Trophoblast cell (in vitro differentiated cells and primary cell): ENCODE data around the gene UBXN1.

Source experiments
- DNase-seq, 2 donors: peaks; one replicate each; pipeline ENCODE4 v3.0.0-alpha.2; 2016
- H2AFZ ChIP-seq: 2 replicates; pipeline ENCODE4 v1.6.1; 2013; ENCODE audit warnings: low read length, moderate library complexity, mild to moderate bottlenecking; ENCODE audit not compliant: insufficient read depth, poor library complexity
- H2AK5ac ChIP-seq: 2 replicates; pipeline ENCODE4 v1.6.1; 2013; ENCODE audit warnings: mild to moderate bottlenecking, low read length
- H2BK120ac ChIP-seq: 2 replicates; pipeline ENCODE4 v1.6.1; 2013; ENCODE audit warnings: low read length, mild to moderate bottlenecking, moderate library complexity; ENCODE audit not compliant: insufficient read depth, poor library complexity
- H2BK12ac ChIP-seq: 2 replicates; pipeline ENCODE4 v1.6.1; 2013; ENCODE audit warnings: mild to moderate bottlenecking, low read length, moderate library complexity
- H2BK5ac ChIP-seq: 2 replicates; pipeline ENCODE4 v1.6.1; 2013; ENCODE audit warnings: low read length, low read depth, moderate library complexity, mild to moderate bottlenecking; ENCODE audit not compliant: poor library complexity
- H3K14ac ChIP-seq: 2 replicates; pipeline ENCODE4 v1.6.1; 2013; ENCODE audit warnings: mild to moderate bottlenecking, low read length
- H3K18ac ChIP-seq: 2 replicates; pipeline ENCODE4 v1.6.1; 2013; ENCODE audit warnings: mild to moderate bottlenecking, low read length
- H3K23ac ChIP-seq: 2 replicates; pipeline ENCODE4 v1.6.1; 2013; ENCODE audit warnings: low read length
- H3K27ac ChIP-seq: 2 replicates; pipeline ENCODE4 v1.5.1; 2013; ENCODE audit warnings: low read depth, mild to moderate bottlenecking, inconsistent platforms, low read length, moderate library complexity
- H3K27me3 ChIP-seq: 2 replicates; pipeline ENCODE4 v1.6.1; 2013; ENCODE audit warnings: inconsistent platforms, mild to moderate bottlenecking, low read length, moderate library complexity; ENCODE audit not compliant: insufficient read depth
- H3K36me3 ChIP-seq, 2 experiments: 1 replicate in 1 of 2; 2 replicates in 1 of 2; pipeline ENCODE4 v1.6.1; 2013; ENCODE audit warnings: low read length in 2 of 2, mild to moderate bottlenecking in 2 of 2, moderate library complexity in 1 of 2; ENCODE audit not compliant: insufficient read depth in 2 of 2, control insufficient read depth in 1 of 2
- H3K4ac ChIP-seq: 2 replicates; pipeline ENCODE4 v1.6.1; 2013; ENCODE audit warnings: low read depth, mild to moderate bottlenecking, low read length, moderate library complexity
- H3K4me1 ChIP-seq, 2 experiments: 1 replicate in 1 of 2; 2 replicates in 1 of 2; pipeline ENCODE4 v1.6.1; 2013; ENCODE audit warnings: low read length in 2 of 2, mild to moderate bottlenecking in 2 of 2, moderate library complexity in 1 of 2; ENCODE audit not compliant: insufficient read depth in 2 of 2, control insufficient read depth in 1 of 2
- H3K4me2 ChIP-seq: 2 replicates; pipeline ENCODE4 v1.6.1; 2013; ENCODE audit warnings: inconsistent platforms, mild to moderate bottlenecking, low read length, moderate library complexity
- H3K4me3 ChIP-seq: 2 replicates; pipeline ENCODE4 v1.5.1; 2013; ENCODE audit warnings: mild to moderate bottlenecking, low read depth, low read length, inconsistent platforms
- H3K79me1 ChIP-seq: one replicate; pipeline ENCODE4 v1.6.1; 2013; ENCODE audit warnings: low read length
- H3K79me2 ChIP-seq: 2 replicates; pipeline ENCODE4 v1.6.1; 2013; ENCODE audit warnings: low read length, mild to moderate bottlenecking; ENCODE audit not compliant: control insufficient read depth, insufficient read depth, poor library complexity
- H3K9ac ChIP-seq: 2 replicates; pipeline ENCODE4 v1.6.1; 2013; ENCODE audit warnings: mild to moderate bottlenecking, low read length
- H3K9me3 ChIP-seq: 2 replicates; pipeline ENCODE4 v1.6.1; 2013; ENCODE audit warnings: low read depth, mild to moderate bottlenecking, control low read depth, inconsistent platforms, low read length; ENCODE audit not compliant: insufficient read depth
- H4K12ac ChIP-seq: 2 replicates; pipeline ENCODE4 v1.6.1; 2013; ENCODE audit warnings: low read depth, mild to moderate bottlenecking, low read length, moderate library complexity
- H4K8ac ChIP-seq: 2 replicates; pipeline ENCODE4 v1.6.1; 2013; ENCODE audit warnings: low read depth, mild to moderate bottlenecking, low read length, moderate library complexity
- H4K91ac ChIP-seq: one replicate; pipeline ENCODE4 v1.6.1; 2013; ENCODE audit warnings: low read depth, mild to moderate bottlenecking, low read length, moderate library complexity
- WGBS: extraction: QIAGEN DNeasy Blood & Tissue Kit; methylation state at CpG from one replicate; pipeline ENCODE4 v1.1.7; 2013; ENCODE audit warnings: missing lambda C conversion rate; ENCODE audit not compliant: insufficient read length, insufficient coverage; ENCODE audit errors: extremely low coverage; 5-methylcytosine and 5-hydroxymethylcytosine counted together

Gene UBXN1

GRCh38 chr11:62646825-62647608 lies 31.9 kb downstream of the UBXN1 start:
- Histone ChIP-seq H2AK5ac (no peak overlapping the region), H4K91ac (no peak overlapping the region), H3K4me1 (peaks cover 8 to 9% of the 10 kb centered on the region in 2 experiments), H3K27me3 (no peaks in the 10 kb centered on the region), H3K9me3 (no peaks in the 10 kb centered on the region), H3K4ac (no peak overlapping the region), H2BK12ac (no peak overlapping the region), H2BK120ac (no peak overlapping the region), H4K8ac (no peak overlapping the region), H3K4me2 (peak overlapping the region; percentile 33), H2BK5ac (no peak overlapping the region), H3K79me1 (peaks cover 7% of the 10 kb centered on the region), H3K23ac (no peak overlapping the region), H4K12ac (no peak overlapping the region), H2AFZ (no peak overlapping the region), H3K9ac (no peak overlapping the region), H3K79me2 (peaks cover 9% of the 10 kb centered on the region), H3K14ac (no peak overlapping the region), H3K27ac (no peak overlapping the region), H3K36me3 (peaks cover 30 to 35% of the 10 kb centered on the region in 2 experiments), H3K18ac (no peak overlapping the region), H3K4me3 (no peak overlapping the region)
- WGBS, result no CpG with 5 or more reads among the region's 32 CpGs
- DNase-seq, result no peak

- Histone ChIP-seq H3K4me1 (peaks cover 8 to 9% of the 10 kb centered on the region in 2 experiments), H3K9me3 (no peaks in the 10 kb centered on the region), H3K14ac (peak within 1 kb of the TSS; percentile 23), H2BK5ac (peak within 1 kb of the TSS; percentile 63), H3K4me2 (peak within 1 kb of the TSS; percentile 62), H3K27me3 (no peaks in the 10 kb centered on the region), H2AFZ (peak within 1 kb of the TSS; percentile 62), H2BK120ac (peak within 1 kb of the TSS; percentile 86), H3K9ac (peak within 1 kb of the TSS; percentile 97), H3K27ac (peak within 1 kb of the TSS; percentile 89), H2AK5ac (peak within 1 kb of the TSS; percentile 1), H3K4me3 (peak within 1 kb of the TSS; percentile 86), H3K79me2 (peaks cover 9% of the 10 kb centered on the region), H2BK12ac (no peak within 1 kb of the TSS), H4K12ac (peak within 1 kb of the TSS; percentile 78), H3K79me1 (peaks cover 7% of the 10 kb centered on the region), H3K18ac (peak within 1 kb of the TSS; percentile 75), H3K36me3 (peaks cover 30 to 35% of the 10 kb centered on the region in 2 experiments), H3K4ac (peak within 1 kb of the TSS; percentile 73), H4K8ac (peak within 1 kb of the TSS; percentile 94), H3K23ac (no peak within 1 kb of the TSS), H4K91ac (peak within 1 kb of the TSS; percentile 91)
- DNase-seq, result peak; percentile 99
- no CpG with 5 or more reads among the region's 73 CpGs for WGBS
Measured at GRCh38 chr11:62645946-62646824, 32.7 kb downstream of the UBXN1 start, which contains the start of gene GANAB. Gene GANAB, minus strand, starts transcription at chr11:62646613. Its CDS starts 14 bp downstream, at chr11:62646599.

DNA sequence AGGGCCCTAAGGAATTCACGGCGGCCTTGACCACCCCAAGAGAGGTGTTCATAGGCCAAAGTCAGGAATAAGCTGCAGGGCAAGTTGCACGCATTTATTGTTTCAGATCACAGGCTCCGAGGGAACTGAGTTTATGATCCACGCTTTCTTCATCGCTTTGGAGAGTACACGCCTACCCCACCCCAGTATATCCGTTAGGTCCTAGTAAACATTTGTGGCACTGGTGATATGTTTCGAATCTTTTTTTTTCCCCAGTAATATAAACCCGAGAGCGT lies 33.3 kb downstream of the UBXN1 start:
- peaks cover 8 to 9% of the 10 kb centered on the region in 2 experiments for H3K4me1 ChIP-seq
- H3K14ac ChIP-seq, result peak overlapping the region; percentile 23
- WGBS, result no CpG with 5 or more reads among the region's 11 CpGs
- no peak overlapping the region for H2AFZ ChIP-seq
- peak overlapping the region; percentile 86 for H3K4me3 ChIP-seq
- peak overlapping the region; percentile 91 for H4K91ac ChIP-seq
- H3K79me1 ChIP-seq, result peaks cover 7% of the 10 kb centered on the region
- H2BK12ac ChIP-seq, result no peak overlapping the region
- H3K4ac ChIP-seq, result peak overlapping the region; percentile 73
- peaks cover 9% of the 10 kb centered on the region for H3K79me2 ChIP-seq
- peak overlapping the region; percentile 89 for H3K27ac ChIP-seq
- peak in 1 of 2 donors; percentile 12 for DNase-seq
- no peaks in the 10 kb centered on the region for H3K27me3 ChIP-seq
- no peak overlapping the region for H2BK120ac ChIP-seq
- H4K12ac ChIP-seq, result no peak overlapping the region
- no peak overlapping the region for H2BK5ac ChIP-seq
- H3K4me2 ChIP-seq, result peak overlapping the region; percentile 62
- H3K9ac ChIP-seq, result peak overlapping the region; percentile 97
- no peak overlapping the region for H3K18ac ChIP-seq
- H3K36me3 ChIP-seq, result peaks cover 32 to 35% of the 10 kb centered on the region in 2 experiments
- H3K23ac ChIP-seq, result no peak overlapping the region
- peak overlapping the region; percentile 94 for H4K8ac ChIP-seq
- H3K9me3 ChIP-seq, result no peaks in the 10 kb centered on the region
- peak overlapping the region; percentile 1 for H2AK5ac ChIP-seq

DNA sequence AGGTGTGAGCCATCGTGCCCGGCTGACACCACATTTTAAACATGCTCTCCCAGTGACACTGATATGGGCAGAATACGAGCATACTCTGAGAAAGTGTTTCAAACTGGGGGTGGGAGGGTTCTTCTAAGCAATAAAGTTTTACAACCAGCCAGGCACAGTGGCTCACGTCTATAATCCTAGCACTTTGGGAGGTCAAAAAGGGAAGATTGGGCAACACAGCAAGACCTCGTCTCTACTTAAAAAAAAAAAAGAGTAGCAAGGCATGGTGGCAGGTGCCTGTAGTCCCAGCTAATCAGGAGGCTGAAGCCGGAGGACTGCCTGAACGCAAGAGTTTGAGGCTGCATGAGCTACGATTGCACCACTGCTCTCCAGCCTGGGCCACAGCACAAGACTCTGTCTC lies 34.7 kb downstream of the UBXN1 start:
- H2BK120ac ChIP-seq, result no peak overlapping the region
- H3K14ac ChIP-seq, result no peak overlapping the region
- no peak overlapping the region for H4K8ac ChIP-seq
- no peak overlapping the region for H3K4me3 ChIP-seq
- no peak overlapping the region for H3K9ac ChIP-seq
- no peak overlapping the region for H4K91ac ChIP-seq
- no peak overlapping the region for H2AK5ac ChIP-seq
- no peak overlapping the region for H3K27ac ChIP-seq
- H3K4me2 ChIP-seq, result no peak overlapping the region
- H2BK5ac ChIP-seq, result no peak overlapping the region
- peaks cover 7% of the 10 kb centered on the region for H3K79me1 ChIP-seq
- H3K23ac ChIP-seq, result no peak overlapping the region
- H3K4ac ChIP-seq, result peak overlapping the region; percentile 39
- H3K36me3 ChIP-seq, result peaks cover 28 to 35% of the 10 kb centered on the region in 2 experiments
- H3K79me2 ChIP-seq, result peaks cover 9% of the 10 kb centered on the region
- no peaks in the 10 kb centered on the region for H3K9me3 ChIP-seq
- DNase-seq, result no peak
- peaks cover 8 to 9% of the 10 kb centered on the region in 2 experiments for H3K4me1 ChIP-seq
- no peak overlapping the region for H2AFZ ChIP-seq
- no peak overlapping the region for H2BK12ac ChIP-seq
- H3K27me3 ChIP-seq, result no peaks in the 10 kb centered on the region
- H4K12ac ChIP-seq, result no peak overlapping the region
- H3K18ac ChIP-seq, result no peak overlapping the region
- no CpG with 5 or more reads among the region's 8 CpGs for WGBS
